Measurements from ENCODE around the gene CCDC157.

DNA sequence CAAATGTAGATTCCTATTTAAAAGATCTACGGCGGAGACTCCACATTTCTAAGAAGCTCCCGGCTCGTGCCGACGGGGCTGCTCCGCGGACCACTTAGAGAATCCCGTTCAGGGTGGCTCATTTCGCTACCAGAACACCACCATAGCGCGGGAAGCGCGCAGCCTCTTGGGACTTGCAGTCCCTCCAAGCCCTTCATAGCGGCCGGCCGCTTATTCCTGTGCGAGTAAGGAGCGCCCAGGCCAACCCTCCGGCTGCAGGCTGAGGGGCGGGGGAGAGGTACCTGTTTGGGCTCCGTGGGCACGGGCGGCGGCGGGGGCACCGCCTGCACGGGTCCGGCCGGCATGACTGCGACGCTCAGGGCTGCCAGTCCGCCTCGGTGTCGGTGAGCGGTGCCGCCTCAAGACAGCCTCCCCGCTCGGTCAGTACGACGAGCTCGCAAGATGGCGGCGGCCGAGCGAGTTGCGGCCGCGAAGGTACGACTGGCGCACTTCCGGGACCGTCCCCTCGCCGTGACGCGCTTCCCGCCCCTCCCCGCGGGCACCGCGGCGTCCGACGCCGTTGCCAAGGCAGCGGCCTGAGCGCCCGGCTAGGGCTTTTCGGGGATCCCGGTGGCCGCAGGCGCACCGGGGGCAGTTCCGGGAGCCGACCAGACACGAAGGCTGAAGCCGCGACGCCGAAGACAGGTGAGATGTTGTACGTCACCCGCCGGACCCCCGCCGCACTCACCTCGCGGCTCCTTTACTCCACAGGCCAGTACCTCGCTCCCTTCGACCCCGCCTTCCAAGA is at the start of gene CCDC157, which contains the start of gene SF3A1:
- TF ChIP-seq, protein P1, sequence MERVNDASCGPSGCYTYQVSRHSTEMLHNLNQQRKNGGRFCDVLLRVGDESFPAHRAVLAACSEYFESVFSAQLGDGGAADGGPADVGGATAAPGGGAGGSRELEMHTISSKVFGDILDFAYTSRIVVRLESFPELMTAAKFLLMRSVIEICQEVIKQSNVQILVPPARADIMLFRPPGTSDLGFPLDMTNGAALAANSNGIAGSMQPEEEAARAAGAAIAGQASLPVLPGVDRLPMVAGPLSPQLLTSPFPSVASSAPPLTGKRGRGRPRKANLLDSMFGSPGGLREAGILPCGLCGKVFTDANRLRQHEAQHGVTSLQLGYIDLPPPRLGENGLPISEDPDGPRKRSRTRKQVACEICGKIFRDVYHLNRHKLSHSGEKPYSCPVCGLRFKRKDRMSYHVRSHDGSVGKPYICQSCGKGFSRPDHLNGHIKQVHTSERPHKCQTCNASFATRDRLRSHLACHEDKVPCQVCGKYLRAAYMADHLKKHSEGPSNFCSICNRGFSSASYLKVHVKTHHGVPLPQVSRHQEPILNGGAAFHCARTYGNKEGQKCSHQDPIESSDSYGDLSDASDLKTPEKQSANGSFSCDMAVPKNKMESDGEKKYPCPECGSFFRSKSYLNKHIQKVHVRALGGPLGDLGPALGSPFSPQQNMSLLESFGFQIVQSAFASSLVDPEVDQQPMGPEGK (CRISPR knock-in tag; IDR thresholded peaks at IDR 0.05; ENCODE audit: borderline replicate concordance), result no peak
- TF ChIP-seq ESRRG (CRISPR knock-in tag; IDR thresholded peaks at IDR 0.05) (no peak), ZNF8 (CRISPR knock-in tag; IDR thresholded peaks at IDR 0.05) (no peak), CSDC2 (CRISPR knock-in tag; IDR thresholded peaks at IDR 0.05) (no peak), PPARA (CRISPR knock-in tag; IDR thresholded peaks at IDR 0.05; ENCODE audit: borderline replicate concordance) (no peak), ZFP30 (CRISPR knock-in tag; IDR thresholded peaks at IDR 0.05) (no peak), RARB (CRISPR knock-in tag; IDR thresholded peaks at IDR 0.05) (no peak), ISL1 (CRISPR knock-in tag; IDR thresholded peaks at IDR 0.05) (no peak), ZFP3 (CRISPR knock-in tag; IDR thresholded peaks at IDR 0.05) (no peak)
- TF ChIP-seq, protein P2, sequence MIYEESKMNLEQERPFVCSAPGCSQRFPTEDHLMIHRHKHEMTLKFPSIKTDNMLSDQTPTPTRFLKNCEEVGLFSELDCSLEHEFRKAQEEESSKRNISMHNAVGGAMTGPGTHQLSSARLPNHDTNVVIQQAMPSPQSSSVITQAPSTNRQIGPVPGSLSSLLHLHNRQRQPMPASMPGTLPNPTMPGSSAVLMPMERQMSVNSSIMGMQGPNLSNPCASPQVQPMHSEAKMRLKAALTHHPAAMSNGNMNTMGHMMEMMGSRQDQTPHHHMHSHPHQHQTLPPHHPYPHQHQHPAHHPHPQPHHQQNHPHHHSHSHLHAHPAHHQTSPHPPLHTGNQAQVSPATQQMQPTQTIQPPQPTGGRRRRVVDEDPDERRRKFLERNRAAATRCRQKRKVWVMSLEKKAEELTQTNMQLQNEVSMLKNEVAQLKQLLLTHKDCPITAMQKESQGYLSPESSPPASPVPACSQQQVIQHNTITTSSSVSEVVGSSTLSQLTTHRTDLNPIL (CRISPR knock-in tag; IDR thresholded peaks at IDR 0.05; ENCODE audit: low read depth), result no peak
- TF ChIP-seq, protein P3, sequence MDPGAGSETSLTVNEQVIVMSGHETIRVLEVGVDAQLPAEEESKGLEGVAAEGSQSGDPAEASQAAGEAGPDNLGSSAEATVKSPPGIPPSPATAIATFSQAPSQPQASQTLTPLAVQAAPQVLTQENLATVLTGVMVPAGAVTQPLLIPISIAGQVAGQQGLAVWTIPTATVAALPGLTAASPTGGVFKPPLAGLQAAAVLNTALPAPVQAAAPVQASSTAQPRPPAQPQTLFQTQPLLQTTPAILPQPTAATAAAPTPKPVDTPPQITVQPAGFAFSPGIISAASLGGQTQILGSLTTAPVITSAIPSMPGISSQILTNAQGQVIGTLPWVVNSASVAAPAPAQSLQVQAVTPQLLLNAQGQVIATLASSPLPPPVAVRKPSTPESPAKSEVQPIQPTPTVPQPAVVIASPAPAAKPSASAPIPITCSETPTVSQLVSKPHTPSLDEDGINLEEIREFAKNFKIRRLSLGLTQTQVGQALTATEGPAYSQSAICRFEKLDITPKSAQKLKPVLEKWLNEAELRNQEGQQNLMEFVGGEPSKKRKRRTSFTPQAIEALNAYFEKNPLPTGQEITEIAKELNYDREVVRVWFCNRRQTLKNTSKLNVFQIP (CRISPR knock-in tag; IDR thresholded peaks at IDR 0.05; ENCODE audit: borderline replicate concordance, low read depth), result no peak

Data from SK-N-SH treated with all-trans-retinoic acid at 6 μM for 48 hours (cell line).